GM19395 (cell line): Measurements from ENCODE around the gene CRY1.
A peak's percentile ranks its signal among the peaks of the same experiment; 100 is the strongest.

ENCODE experiments used
- ATAC-seq: cut with Tn5 transposase; IDR thresholded peaks from one replicate; pipeline ENCODE4 v1.9.1; 2021; ENCODE audit warnings: mild to moderate bottlenecking, moderate library complexity; ENCODE audit not compliant: unreplicated experiment

Gene CRY1

DNA sequence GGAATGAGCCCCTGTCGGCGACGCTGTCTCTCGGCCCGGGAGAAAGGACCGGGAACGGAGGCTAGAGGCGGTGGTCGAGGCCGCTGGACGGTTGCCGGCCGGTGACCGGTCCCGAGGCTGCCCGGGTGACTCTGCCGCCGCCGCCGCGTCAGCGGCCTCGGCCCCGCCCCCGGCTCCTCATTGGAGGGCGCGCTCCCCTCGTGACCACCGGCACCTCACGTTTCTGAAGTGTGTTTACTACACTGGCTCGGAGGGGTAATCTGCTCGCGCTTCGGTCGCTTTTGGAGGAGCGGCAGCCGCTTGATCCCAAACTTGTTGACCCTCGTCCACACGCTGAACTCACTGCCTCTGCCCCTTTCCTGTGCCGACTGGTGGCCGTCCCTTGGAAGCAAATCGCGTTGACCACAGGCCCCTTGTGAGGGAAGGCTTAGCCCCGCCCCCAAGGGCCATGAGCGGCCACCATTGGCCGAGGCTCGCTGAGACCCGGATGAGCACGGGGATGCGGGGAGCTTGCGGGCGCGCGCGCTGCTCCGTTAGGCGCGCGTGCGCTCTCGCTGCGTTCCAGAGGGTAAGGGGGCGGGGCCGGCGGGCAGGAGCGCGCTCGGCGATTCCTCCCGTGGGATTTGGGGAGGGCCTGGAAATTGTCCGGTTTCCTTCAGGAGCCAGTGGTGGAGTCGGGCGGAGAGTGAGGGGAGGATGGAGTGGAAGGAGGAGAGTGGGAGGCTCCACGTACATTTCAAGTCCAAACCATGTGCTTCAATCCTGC lies at the start of gene CRY1:
Gene CRY1, minus strand, starts transcription at position 133 of the 766 bp plus-strand sequence. CDS start 588 bp downstream, outside the sequence.
- ATAC-seq, result peak; percentile 92

GRCh38 chr12:107139787-107140186 lies 46.4 kb upstream of the CRY1 start:
- no peak for ATAC-seq

DNA sequence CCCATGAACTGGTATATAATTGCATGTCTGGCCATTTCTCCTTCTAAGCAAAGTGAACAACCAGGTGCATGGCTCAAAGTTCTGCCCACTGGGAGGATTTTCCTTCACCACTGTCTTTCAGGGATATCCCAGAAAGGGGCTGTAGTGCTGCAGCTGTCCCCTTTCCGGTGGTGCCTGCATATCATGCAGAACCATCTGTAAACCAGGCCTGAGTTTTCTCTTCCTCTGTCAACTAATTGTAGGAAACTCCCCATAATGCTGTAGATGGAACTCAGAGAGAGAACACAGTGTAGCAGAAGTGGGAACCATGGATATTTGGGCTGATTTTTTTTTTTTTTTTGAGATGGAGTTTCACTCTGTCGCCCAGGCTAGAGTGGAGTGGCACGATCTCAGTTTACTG lies 45.6 kb upstream of the CRY1 start:
- ATAC-seq, result no peak

DNA sequence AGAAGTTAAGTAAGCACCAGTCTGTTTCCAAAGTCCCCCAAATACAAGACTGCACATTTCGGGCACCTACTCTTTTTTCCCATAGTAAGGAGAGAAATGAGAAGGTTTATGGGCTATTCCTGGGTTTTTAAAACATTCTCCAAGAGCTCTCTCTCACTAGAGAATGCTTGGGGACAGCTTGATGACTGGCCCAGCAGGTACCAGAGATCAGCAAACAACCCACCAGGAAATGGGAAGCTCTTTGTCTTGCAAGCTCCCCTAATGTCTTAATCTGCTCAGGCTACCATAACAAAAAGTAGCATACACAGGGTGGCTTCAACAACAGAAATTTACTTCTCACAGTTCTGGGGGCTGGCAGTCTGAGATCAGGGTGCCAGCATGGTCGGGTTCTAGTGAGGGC lies 41.8 kb upstream of the CRY1 start:
- no peak for ATAC-seq

- ATAC-seq, result no peak
These were observed 41.2 kb upstream of the CRY1 start for GRCh38 chr12:107134558-107134957.

- no peak for ATAC-seq
These were observed 40.1 kb upstream of the CRY1 start for GRCh38 chr12:107133462-107133861.

DNA sequence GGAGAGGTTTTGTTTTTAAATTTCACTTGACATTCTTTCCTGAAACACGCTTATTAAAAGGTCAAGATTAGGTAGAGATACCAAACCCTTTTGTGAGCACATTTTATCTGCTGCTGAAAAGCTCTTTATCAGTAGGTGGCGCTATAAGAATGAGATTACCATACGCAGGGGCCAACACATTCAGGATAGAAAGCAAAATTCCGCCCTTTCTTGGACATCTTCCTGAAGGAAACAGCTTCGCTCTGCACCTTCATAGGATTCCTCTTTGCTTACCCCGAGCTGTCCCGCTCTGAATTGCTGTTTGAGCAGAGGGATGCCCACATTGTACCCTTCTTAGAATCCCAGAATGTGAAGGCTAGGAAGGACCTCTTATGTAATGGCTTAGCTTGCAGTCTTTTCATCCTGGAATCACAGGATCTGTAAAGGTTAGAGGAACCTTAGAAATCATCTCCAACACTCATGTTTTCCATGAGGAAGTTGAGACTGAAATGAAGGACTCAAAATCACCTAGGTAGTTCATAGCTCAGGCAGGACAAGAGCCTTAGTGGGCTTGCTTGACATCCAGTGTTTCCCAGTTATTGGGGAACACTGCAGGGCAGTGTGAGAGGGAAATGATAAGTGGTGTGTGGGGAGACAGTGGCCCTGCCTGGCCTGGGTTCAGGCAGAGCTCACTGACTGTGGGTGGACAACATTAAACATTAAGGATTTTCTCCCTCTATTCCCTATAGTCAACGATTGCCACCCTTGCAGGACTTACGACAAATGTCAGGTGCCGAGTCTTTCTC lies 38.7 kb upstream of the CRY1 start:
- ATAC-seq, result no peak

- ATAC-seq, result no peak
These were observed 37.7 kb upstream of the CRY1 start for GRCh38 chr12:107130830-107131611.

- ATAC-seq, result no peak
These were observed 36.1 kb upstream of the CRY1 start for GRCh38 chr12:107129315-107129930.

- no peak for ATAC-seq
These were observed 34.4 kb upstream of the CRY1 start for GRCh38 chr12:107127482-107128430.

DNA sequence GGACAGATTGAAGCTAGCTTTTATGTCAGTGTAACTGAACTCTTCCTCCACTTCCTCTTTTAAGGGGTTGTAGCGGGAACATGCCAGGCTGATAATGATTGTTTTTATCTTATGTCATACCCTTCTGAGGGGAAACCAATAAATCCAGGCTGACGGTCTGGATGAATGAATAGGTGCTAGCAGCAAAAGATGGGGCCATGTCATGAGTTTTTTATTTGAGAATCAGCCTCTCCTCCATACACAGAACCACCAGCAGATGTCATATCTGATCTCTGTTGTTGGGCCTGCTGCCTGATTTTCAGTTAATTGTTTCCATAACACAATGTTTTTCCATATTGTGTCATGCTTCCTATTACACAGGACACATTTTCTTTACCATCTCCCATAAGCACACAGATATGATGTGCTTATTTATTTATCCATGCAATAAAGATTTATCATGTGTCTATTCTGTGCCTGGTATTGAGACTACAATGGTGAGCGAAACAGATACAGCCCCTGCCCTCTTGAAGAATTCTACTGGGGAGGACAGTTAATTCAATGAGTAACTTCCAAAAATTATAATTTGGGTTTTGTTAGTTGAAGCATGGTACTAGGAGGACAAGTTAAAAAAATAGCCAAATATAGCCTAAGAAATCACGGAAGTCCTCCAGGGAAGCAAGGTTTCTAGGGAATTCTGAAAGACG lies 33.6 kb upstream of the CRY1 start:
- no peak for ATAC-seq

GRCh38 chr12:107125833-107126232 lies 32.5 kb upstream of the CRY1 start:
- ATAC-seq, result no peak

- ATAC-seq, result no peak
These were observed 29.2 kb upstream of the CRY1 start for GRCh38 chr12:107122452-107122958.

GRCh38 chr12:107119091-107119490 lies 25.7 kb upstream of the CRY1 start:
- no peak for ATAC-seq

DNA sequence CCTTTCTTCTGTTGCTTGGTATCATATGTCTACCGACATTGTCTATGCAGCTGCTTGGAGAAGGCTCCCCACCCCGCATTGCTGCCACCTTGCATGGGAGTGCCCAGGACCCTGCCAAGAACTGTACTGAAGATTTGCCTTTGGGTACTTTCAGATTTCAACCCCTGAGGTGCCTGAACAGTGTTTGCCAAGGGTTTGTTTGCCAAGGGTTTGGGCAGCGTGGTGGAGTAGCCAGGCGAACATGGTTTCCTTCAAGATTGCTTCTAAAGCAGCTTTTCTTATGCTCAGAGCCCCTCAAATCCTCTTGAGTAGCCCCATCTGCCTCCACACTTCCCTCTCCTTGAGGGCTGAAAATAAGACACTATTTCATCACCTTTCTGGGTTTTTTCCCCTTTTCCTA lies 25.3 kb upstream of the CRY1 start:
- no peak for ATAC-seq

DNA sequence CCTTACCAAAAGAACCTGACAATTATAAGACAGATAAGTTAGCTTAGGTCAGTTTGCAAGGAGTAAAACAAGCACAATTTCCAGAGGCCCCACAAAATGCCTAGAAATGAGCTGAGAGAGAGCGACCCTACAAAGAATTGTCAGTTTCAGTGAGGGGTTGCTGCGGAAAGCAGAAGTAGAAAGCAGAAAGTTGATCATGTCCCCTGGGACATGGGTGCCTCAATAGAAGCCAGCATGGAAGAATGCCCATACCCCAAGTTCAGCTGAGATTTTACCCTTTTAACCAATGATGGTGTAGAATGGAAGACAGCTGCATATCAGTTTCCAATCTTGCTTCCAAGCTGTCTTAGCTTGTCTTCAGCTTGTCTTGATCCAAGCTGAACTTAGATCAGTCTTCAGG lies 21.8 kb upstream of the CRY1 start:
- ATAC-seq, result no peak

- ATAC-seq, result no peak
These were observed 18.0 kb upstream of the CRY1 start for GRCh38 chr12:107111314-107111713.

DNA sequence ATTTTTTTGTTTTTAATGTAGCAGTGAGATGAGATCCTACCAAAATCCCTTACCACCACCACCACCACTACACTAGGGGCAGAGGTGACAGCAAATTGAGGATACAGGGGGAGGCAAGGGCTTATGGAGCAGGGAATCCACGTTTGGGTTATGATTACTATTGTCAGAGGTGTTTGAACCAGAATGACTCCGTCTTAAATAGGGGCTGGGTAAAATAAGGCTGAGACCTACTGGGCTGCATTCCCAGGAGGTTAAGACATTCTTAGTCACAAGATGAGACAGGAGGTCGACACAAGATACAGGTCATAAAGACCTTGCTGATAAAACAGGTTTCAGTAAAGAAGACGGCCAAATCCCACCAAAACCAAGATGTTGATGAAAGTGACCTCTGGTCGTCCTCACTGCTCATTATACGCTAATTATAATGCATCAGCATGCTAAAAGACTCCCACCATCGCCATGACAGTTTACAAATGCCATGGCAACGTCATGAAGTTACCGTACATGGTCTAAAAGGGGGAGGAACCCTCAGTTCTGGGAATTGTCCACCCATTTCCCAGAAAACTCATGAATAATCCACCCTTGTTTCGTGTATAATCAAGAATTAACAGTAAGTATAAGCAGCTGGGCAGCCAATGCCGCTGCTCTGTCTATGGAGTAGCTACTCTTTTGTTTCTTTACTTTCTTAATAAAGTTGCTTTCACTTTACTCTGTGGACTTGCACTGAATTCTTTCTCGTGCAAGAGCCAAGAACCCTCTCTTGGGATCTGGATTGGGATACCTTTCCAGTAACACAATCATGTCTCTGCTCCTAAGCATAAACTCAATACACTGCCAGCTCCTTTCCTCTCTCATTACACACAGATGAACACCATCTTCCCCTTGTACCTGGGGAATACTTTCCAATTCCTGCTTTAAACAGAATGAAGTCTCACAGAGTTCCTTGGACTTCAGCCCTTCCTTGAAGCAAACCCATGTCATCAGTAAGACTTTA lies 16.7 kb upstream of the CRY1 start:
- ATAC-seq, result no peak
